ENCODE data around the gene ARHGEF39.

DNA sequence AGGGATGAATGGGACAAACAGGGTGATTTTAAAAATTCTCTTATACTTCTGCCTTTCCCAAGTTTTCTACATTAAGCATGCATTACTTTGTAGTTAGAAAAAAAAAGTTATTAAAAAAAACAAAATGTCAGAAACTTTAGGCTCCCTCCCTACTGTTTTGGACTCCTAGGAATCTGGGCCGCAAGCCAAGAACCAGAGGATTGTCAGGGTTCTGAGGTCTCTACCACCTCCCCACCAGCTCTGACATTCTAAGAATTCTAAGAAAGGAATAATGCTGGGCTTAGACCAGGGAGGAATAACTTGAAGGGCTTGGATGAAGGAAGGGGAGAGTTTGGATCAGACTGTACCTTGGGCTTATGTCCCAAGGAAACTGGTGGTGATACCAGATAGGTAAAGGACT lies 1.1 kb upstream of the ARHGEF39 start:
- TF ChIP-seq, protein P1, sequence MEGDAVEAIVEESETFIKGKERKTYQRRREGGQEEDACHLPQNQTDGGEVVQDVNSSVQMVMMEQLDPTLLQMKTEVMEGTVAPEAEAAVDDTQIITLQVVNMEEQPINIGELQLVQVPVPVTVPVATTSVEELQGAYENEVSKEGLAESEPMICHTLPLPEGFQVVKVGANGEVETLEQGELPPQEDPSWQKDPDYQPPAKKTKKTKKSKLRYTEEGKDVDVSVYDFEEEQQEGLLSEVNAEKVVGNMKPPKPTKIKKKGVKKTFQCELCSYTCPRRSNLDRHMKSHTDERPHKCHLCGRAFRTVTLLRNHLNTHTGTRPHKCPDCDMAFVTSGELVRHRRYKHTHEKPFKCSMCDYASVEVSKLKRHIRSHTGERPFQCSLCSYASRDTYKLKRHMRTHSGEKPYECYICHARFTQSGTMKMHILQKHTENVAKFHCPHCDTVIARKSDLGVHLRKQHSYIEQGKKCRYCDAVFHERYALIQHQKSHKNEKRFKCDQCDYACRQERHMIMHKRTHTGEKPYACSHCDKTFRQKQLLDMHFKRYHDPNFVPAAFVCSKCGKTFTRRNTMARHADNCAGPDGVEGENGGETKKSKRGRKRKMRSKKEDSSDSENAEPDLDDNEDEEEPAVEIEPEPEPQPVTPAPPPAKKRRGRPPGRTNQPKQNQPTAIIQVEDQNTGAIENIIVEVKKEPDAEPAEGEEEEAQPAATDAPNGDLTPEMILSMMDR (conservative IDR thresholded peaks at IDR 0.05) = no peak
- TF ChIP-seq ZFX (IDR thresholded peaks at IDR 0.05) = no peak
